22Rv1 (cell line): ENCODE results near the gene DIP2A.

ENCODE experiments used
- H3K27ac ChIP-seq: fragments of 450-650 bp; 2 replicates; pipeline ENCODE4 v1.5.1; 2017
- CTCF ChIP-seq: fragments of 450-650 bp; IDR thresholded peaks from 2 replicates; pipeline ENCODE4 v1.5.1; 2017; ENCODE audit warnings: mild to moderate bottlenecking
- ZFX ChIP-seq: fragments of 450-650 bp; IDR thresholded peaks from 2 replicates; pipeline ENCODE4 v1.6.1; 2017; ENCODE audit warnings: antibody characterized with exemption, borderline replicate concordance

Gene DIP2A

GRCh38 chr21:46616050-46616449, 157.4 kb downstream of the DIP2A start:
- H3K27ac ChIP-seq: no peak overlapping the region
- TF ChIP-seq CTCF (no peak), ZFX (no peak)

- TF ChIP-seq CTCF (no peak), ZFX (no peak)
- H3K27ac ChIP-seq: no peak overlapping the region
Measured at GRCh38 chr21:46616656-46617055, 158.0 kb downstream of the DIP2A start.

GRCh38 chr21:46617267-46618051, 158.8 kb downstream of the DIP2A start:
- no peak overlapping the region for H3K27ac ChIP-seq
- TF ChIP-seq CTCF: no peak
- no peak for TF ChIP-seq ZFX

- no peak overlapping the region for H3K27ac ChIP-seq
- TF ChIP-seq CTCF (no peak), ZFX (no peak)
Measured at GRCh38 chr21:46618738-46619379, 160.2 kb downstream of the DIP2A start.
